ENCODE results near the gene P3R3URF. TPM values are rescaled to one million over a fixed set of nuclear protein-coding genes. Genes with fewer than 3 reads are reported as not detected.

The P3R3URF gene
- total and polyA plus RNA-seq, 12 donors = not detected

DNA sequence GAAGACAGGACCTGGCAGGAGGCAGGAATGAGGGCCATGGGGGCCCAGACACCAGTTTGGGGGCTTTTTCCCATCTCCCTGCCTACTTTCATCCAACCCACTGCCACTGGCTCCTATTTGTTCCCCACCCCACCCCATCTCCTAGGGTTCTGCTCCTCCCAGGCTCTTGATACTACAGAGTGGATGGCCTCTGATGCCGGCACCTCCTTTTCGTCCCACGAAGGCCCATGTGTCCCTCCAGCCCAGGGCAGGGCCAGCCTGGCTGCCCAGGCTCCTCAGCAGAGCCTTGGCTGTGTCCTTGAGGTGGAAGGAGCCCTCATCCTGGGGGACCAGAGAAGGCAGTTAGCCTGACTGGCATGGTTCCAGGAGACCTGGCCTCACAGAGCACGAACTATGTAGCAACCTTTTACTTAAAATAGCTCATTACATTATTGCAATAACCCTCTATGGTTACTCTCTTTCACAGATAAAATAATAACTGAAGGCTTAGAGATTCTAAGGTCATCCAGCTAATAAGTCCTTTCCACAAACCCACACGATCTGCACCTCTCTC lies 18.4 kb upstream of the P3R3URF start:
- peak overlapping the region in 1 of 5 donors; percentile 7 for H3K27ac ChIP-seq
- DNase-seq = peak in 3 of 7 donors; percentile 61 to 75 (median 62)
- no peak overlapping the region for H3K4me3 ChIP-seq
- peaks cover 15 to 35% of the 10 kb centered on the region in 2 donors for H3K4me1 ChIP-seq (replicated peaks in 1 of 2)
- 34 to 52% (median 43%) methylated on average over 5 of the region's 5 CpGs for WGBS, 4 donors
- intact Hi-C loops (cut with DNase I) = no loop called here
- H3K27me3 ChIP-seq = no peaks in the 10 kb centered on the region
- no peaks in the 10 kb centered on the region for H3K9me3 ChIP-seq (replicated peaks in 1 of 3)
- H3K36me3 ChIP-seq (replicated peaks in 1 of 2) = peaks cover 0 to 44% of the 10 kb centered on the region in 2 donors
- no peak for TF ChIP-seq POLR2A (IDR thresholded peaks at IDR 0.05)
- TF ChIP-seq, protein P1, sequence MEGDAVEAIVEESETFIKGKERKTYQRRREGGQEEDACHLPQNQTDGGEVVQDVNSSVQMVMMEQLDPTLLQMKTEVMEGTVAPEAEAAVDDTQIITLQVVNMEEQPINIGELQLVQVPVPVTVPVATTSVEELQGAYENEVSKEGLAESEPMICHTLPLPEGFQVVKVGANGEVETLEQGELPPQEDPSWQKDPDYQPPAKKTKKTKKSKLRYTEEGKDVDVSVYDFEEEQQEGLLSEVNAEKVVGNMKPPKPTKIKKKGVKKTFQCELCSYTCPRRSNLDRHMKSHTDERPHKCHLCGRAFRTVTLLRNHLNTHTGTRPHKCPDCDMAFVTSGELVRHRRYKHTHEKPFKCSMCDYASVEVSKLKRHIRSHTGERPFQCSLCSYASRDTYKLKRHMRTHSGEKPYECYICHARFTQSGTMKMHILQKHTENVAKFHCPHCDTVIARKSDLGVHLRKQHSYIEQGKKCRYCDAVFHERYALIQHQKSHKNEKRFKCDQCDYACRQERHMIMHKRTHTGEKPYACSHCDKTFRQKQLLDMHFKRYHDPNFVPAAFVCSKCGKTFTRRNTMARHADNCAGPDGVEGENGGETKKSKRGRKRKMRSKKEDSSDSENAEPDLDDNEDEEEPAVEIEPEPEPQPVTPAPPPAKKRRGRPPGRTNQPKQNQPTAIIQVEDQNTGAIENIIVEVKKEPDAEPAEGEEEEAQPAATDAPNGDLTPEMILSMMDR (IDR thresholded peaks at IDR 0.05) = no peak

DNA sequence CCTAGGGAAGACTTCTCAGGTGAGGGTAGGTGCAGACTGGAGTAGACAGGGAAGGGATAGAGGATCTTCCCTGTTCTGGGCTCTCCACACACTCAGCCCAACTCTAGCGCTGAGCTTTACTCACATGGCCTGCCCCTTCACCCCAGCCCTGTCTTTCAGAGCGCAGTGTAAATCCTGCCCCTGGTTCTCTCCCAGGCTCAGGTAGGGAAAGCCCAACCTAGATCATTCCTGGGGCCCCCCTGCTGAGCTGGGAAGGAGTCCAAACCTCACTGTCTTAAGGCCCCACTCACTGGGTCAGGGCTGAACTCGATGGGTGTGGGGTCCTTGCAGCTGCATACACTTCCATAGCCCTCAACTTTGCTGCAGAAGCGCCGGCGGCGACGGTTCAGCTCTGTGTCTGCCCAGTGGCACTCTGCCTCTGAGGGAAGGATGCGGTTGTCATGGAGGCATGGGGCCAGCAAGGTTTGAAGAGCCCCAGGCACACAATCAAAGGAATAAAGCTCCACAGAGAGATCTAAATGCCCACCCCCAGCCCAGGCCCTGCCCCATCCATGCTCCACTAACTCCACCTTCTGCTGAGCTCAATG lies 17.8 kb upstream of the P3R3URF start:
- Histone ChIP-seq H3K4me1 (replicated peaks in 1 of 2) (peaks cover 15 to 31% of the 10 kb centered on the region in 2 donors), H3K27ac (no peak overlapping the region), H3K4me3 (no peak overlapping the region), H3K9me3 (replicated peaks in 1 of 3) (no peaks in the 10 kb centered on the region), H3K36me3 (replicated peaks in 1 of 2) (peaks cover 0 to 49% of the 10 kb centered on the region in 2 donors), H3K27me3 (no peaks in the 10 kb centered on the region)
- WGBS, 4 donors = 88 to 96% (median 91%) methylated on average over 4 to 9 of the region's 9 CpGs
- intact Hi-C loops (cut with DNase I) = no loop called here
- peak in 1 of 7 donors; percentile 7 for DNase-seq
- no peak for TF ChIP-seq POLR2A (IDR thresholded peaks at IDR 0.05)
- TF ChIP-seq, protein P1 (IDR thresholded peaks at IDR 0.05) = no peak

DNA sequence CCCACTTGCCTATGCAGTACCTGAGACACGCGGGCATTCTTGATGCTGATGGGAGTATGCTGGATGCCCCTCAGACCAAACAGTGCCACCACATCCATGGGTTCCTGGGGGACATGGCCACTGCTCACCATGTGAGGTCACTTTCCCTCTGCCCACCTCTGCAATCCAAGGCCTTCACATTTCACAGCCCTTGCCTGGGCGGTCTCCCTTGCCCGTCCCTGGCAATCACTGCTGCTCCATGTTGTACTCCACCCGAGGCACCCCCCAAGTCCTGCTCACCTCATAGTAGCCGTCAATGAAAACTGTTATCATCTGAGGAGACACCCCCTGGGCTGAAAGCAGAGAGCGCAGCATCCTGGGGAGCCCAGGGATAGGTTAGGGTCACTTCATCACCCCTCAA lies 17.0 kb upstream of the P3R3URF start:
- peaks cover 9 to 27% of the 10 kb centered on the region in 2 donors for H3K4me1 ChIP-seq (replicated peaks in 1 of 2)
- H3K9me3 ChIP-seq (replicated peaks in 1 of 3) = no peaks in the 10 kb centered on the region
- no peak overlapping the region for H3K27ac ChIP-seq
- TF ChIP-seq POLR2A (IDR thresholded peaks at IDR 0.05) = no peak
- TF ChIP-seq, protein P1 (IDR thresholded peaks at IDR 0.05) = no peak
- peak in 1 of 7 donors; percentile 10 for DNase-seq
- intact Hi-C loops (cut with DNase I) = no loop called here
- H3K36me3 ChIP-seq (replicated peaks in 1 of 2) = peaks cover 0 to 49% of the 10 kb centered on the region in 2 donors
- no peak overlapping the region for H3K4me3 ChIP-seq
- 91 to 97% (median 96%) methylated on average over 4 to 7 of the region's 7 CpGs for WGBS, 4 donors
- no peaks in the 10 kb centered on the region for H3K27me3 ChIP-seq

DNA sequence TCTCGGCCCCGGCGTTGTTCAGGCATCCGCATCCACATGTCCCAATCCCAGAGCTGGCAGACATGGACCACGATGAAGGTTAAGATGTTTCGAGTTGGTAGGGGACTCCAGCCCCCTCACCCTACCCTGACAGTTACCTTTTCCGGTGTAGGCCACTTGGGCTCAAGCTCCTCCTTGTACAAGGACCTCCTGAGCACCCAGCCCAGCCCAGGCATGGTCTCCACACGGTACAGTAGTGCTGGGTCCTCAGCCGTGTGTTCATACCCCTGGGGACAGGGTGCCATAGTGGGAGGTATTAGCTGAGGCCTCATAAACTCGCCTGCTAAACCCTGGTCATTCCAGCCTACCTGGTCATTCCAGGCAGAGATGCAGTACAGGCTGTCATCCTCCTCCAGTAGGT lies 15.9 kb upstream of the P3R3URF start:
- WGBS, 4 donors = 94 to 100% (median 95%) methylated on average over 1 to 10 of the region's 10 CpGs

More for the DNA sequence above, 15.9 kb upstream of the P3R3URF start:
- no peaks in the 10 kb centered on the region for H3K27me3 ChIP-seq
- TF ChIP-seq, protein P1 (IDR thresholded peaks at IDR 0.05) = no peak
- no peak for TF ChIP-seq POLR2A (IDR thresholded peaks at IDR 0.05)
- H3K36me3 ChIP-seq (replicated peaks in 1 of 2) = peaks cover 0 to 54% of the 10 kb centered on the region in 2 donors
- DNase-seq = no peak
- H3K27ac ChIP-seq = no peak overlapping the region
- peaks cover under 1 to 18% of the 10 kb centered on the region in 2 donors for H3K4me1 ChIP-seq (replicated peaks in 1 of 2)
- no peak overlapping the region for H3K4me3 ChIP-seq
- no peaks in the 10 kb centered on the region for H3K9me3 ChIP-seq (replicated peaks in 1 of 3)
- intact Hi-C loops (cut with DNase I) = no loop called here
